CD4-positive, alpha-beta T cell treated with Interleukin-6 for 4 hours (primary cell): ENCODE results near the gene MIDN.

Experiments
- DNase-seq: peaks from one replicate; pipeline ENCODE4 v3.0.0-alpha.2; 2020; ENCODE audit warnings: mixed read lengths

Gene MIDN

DNA sequence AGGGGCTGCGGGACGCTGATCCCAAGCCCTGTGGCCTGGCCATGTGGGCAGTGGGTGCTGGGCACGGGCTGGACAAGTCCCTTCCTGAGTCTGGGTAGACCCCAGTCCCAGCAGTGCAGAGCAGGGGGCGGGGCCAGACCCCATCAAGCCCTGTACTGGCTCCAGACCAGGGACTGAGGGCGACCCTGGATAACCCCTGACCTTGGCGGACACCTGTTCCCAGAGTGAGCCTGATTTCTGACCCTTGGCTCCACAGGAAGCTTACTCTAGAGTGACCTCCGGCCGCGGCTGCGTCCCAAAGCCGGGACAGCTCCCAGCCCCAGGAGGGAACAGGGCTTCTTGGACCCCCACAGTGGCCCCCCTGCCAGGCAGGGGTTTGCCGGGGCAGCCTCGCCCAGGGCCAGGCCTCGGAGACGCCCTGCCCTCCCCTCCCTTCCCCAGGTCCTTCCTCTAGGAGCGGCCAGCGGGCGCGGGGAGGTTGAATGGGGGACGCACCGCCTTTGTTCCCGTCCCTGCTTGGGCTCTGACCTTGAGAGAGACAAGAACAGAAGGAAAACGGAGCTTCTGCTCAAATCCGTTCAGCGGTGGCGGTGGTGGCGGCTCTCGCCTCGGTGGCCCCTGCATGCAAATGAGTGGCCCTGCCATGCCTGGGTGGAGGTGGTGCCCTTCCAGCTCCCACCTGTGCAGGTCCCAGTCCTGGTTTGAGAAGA is 35.0 kb downstream of the MIDN start:
- no peak for DNase-seq

DNA sequence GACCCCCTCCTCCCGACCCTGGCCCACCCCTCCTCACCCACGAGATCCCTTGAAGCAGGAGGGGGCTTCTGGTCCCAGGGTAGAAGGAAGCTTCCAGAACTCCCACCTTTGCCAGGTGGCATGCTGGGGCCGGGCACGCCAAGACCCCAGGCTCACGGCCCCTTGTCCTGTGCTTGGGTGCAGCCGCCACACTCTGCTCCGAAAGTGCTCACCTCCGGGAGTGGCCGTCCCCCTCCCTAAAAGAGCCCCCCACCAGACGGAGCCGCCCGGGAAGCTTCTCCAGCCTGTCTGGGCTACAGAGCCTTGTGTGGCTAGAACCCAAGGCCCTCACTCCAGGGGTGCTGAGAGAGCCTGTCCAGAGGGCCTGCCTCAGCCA is 35.5 kb downstream of the MIDN start:
- no peak for DNase-seq

DNA sequence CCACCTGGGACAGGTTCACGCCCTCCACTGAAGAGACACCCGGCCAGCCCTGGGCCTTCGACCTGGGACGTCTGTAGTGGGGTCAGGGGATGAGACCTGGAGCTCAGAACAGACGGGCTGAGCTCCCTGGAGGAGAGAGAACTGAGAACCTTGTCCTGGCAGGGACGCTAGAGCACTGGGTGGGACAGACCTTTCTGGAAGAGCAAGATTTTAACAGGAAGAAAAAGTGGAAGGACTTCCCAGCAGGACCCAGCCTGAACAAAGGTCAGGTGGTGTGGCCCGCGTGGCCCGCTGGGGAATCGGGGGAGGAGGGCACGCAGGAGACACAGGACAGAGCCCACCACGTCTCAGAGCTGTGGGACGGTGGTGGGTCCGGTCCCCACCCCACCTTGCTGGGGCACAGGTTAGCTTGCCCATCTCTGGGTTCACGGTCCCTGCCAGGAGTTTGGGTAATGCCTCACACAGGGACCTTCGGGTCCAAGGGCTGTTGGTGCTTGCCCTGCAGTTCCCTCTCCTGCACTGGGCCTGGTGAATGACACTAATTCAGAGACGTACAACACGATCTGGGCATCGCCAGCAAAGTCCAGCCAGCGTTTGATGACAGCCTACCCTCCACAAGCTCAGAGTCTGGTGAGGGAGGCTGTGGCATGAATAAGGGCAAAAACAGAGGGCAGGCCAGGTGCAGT is 36.1 kb downstream of the MIDN start:
- DNase-seq, result no peak

DNA sequence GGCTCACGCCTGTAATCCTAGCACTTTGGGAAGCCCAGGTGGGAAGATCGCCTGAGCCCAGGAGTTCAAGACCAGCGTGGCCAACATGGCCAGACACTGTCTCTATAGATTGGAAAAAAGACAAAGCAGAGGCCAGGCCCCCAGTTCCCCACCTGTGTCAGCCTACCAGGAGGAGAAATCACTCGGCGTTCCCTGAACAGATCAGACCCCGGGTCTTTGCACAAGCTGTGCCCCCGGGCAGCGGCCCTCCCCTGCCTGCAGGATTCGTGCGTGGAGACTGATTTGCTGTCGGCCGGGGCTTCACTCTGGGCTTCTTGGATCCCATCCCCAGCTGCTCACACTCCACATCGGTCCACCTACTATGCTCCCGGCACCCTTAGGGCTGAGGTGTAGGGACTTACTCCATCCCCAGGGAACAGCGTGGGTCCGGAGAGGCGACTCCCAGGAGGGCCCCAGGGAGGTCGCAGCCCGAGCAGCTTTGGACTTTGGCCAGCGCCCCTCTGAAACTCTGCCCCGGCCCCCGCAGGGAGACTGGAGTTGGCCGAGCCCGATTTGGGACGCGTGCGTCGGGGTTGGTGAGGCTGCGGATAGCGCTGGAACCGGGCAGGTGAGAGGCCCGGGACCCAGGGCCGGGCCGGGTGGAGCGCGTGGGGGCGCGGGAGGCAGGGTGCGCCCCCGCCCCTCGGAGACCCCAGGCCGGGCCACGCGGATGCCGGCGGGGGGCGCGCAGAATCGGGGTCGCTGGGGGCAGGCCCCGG is 36.8 kb downstream of the MIDN start:
- DNase-seq, result no peak

DNA sequence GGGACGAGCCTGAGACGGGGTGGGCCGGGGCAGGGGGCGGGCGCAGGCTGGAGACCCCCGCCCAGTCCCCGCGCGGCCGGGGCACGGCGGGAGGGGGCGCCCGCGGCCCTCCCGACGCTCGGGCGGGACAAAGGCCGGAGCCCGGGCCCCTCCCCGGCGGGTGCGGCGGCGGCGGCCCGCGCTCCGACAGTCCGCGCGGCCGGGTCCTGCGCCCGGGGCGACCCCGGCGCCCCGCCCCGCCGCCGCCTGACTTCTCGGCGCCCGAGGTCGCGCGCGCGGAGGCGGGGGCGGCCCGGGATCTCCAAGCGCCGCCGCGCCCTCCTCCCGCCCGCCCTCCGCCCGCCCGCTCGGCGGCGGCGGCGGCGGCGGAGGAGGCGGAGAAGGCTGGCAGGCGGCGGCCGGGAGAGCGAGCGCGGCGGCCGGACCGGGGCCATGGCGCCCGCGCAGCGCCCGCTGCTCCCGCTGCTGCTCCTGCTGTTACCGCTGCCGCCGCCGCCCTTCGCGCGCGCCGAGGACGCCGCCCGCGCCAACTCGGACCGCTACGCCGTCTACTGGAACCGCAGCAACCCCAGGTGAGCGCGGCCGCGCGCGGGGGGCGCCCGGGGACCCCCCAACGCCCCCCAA is 37.5 kb downstream of the MIDN start, which contains the start of gene EFNA2:
Gene EFNA2, plus strand, starts transcription at position 137 of the 624 bp plus-strand sequence. Its CDS starts 296 bp downstream, at position 433.
- DNase-seq, result no peak

DNA sequence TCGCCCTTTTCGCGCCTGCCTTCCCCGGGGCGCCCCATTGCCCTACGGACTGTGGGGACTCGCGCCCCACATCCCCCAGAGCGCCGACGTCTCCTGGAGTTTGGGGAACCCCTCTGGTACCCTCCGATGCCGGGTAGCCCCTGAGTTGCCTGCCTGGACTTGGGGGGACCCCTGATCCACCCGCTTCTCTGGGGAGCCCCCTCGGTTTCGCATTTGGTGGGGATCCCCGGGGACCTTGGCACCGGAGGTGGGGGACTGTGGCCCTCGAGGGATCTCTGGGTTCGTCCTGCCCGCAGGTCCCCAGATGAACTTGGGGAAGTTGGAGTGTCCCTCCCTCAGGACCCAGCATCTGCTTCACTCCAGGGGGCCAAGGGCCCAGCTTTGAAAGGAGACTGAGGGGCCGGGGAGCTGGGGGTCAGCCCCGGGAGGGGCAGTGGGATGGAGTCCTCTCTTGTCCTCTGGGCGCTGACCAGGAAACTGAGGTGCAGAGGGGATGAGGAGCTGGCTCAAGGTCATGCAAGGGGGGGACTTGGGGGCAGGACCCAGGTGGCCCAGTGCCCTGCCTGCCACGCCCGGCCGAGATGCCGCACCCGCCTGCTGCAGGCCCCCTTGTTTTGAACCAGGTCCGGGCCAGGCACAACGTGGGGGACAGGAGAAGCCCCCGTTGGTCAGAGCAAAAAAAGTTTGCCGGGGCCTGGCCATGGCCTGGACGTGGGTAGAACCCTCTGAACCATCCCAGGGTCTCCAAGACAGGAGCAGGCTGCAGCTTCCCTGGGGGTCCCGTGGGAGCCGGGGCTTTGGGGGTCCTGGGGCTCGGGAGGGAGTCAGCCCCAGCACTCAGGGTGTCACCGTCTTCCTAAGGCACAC is 38.3 kb downstream of the MIDN start:
- no peak for DNase-seq

DNA sequence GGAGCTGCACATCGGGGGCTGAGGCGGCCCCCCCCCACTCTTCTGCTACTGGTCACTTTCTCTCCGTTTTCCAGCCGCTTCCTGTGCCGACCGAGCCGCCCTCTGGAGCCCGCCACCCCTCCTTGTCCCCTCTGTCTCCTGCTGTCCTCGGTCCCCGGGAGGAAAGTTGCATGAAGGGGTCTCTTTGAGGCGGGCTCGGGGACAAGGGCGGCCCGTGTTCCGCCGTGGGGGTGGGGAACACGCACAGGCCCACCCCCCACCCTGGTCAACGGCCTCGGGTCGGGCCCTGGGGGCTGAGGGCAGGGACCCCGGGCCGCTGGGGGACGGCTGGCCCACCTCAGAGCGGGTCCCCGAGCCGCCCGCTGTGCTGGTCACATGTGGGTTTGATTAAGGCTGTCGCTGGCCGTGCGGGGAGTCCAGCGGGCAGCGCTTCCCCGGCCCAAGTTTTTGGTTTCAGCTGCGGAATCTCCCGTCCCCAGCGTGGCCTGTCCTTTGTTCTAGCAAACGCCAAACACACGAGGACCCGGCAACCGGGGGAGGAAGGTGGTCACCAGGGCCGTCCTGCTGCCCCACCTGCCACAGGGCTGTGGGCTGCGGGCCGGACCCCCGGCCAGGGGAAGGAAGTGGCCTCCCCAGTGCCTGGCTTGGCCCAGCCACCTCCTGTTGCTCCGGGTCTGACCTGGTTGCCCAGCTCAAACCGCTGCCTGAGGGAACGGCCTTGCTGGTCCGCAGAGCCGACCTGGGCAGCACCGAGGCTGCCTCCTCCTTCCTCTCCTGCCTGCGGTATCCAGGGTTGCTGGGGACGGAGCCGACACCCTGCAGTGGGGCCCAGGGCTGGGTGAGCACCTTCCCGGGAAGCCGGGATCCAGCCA is 39.2 kb downstream of the MIDN start:
- no peak for DNase-seq

DNA sequence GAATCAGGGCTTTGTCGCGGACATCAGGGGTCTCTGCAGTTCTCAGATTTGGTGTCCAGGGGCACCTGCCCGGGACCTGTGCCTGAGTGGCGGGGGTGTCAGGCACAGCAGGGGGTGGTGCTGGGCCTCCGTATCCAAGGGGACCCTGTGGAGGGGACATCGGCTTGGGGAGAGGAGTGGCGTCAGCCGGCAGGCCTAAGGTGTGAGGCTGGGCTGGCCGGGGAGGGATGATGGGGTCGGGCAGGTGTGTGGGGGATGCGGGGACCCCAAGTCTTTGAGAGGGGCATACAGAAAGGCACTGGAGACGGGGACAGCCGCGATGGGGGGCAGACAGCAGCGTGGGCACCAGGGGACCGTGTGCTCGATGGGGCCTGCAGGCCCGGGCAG is 39.8 kb downstream of the MIDN start:
- DNase-seq, result no peak

DNA sequence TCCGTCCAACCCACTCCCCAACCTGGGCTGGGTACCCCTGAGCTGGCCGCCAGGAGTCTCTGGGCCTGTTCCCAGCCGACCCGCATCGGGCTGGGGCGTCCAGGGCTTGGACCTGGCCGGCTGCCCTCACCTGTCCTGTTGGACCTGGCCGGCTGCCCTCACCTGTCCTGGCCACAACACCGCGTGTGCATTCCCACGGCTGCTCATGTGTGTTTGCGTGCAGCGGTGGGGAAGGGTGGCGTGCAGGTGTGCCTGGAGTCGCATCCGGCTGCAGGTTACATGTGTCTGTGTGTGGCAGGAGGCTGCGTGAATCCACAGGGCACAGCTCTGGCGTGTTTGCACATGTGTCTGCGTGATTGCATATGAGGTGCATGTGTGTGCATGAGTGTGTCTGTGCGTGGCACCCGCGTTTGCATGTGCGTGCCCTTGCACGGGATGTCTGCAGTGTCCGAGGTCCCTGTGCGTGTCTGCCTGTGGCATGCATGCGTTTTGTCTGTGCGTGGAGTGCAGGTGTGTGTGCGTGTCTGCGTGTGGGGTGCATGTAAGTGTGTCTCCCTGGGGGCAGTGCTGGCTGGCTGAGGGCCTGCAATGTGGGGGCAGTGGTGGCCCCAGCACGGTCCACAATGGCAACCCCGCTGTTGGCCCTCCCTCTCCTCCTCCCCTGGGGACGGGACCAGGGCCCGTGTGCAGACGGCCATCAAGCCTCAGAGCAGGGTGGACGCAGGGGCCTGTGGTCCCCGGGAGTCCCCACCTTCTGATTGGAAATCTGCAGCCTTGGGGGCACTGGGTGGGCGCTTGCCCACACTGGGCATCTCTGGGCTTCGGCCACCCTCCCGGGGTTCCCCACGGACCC is 40.7 kb downstream of the MIDN start:
- DNase-seq, result no peak

DNA sequence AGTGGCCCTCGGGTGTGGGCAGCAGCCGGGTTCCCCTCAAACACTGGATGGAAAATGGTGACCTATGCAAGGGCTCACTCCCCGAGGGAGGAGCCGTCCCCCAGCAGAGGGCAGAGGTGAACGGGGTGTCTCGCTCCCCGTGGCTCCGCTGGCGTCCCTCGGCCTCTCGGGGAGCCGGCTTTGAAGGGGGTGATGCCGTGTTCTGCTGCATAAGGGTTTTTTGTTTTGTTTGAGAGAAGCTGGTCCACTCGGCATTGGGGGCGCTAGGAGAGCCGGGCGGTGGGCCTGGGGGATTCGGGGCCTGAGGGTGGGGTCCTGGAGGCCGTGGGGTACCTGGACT is 41.3 kb downstream of the MIDN start:
- DNase-seq, result no peak

DNA sequence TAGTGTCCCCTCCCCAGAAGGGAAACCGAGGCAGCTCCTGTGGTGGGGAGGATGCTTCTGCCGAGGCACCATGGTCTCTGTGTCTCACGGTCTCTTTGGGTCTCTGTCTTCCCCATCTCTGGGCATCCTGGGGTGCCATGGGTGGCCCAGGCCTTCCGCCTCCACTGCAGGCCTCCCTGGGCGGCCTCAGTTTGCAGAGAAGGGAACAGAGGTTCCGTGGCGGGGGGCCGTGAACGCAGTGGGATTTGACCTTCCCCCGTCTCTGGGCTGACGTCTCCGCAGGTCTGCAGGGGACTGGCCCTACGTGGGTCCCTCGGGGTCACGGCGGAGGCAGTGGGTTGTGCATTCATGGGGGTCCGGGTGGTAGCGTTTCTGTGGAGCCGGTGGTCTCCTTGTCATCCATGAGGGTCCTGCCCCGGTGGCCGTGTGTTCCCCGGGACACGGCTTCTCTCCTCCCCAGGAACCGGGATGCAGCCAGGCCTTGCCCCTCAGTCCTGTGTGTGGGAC is 41.9 kb downstream of the MIDN start:
- DNase-seq, result no peak

DNA sequence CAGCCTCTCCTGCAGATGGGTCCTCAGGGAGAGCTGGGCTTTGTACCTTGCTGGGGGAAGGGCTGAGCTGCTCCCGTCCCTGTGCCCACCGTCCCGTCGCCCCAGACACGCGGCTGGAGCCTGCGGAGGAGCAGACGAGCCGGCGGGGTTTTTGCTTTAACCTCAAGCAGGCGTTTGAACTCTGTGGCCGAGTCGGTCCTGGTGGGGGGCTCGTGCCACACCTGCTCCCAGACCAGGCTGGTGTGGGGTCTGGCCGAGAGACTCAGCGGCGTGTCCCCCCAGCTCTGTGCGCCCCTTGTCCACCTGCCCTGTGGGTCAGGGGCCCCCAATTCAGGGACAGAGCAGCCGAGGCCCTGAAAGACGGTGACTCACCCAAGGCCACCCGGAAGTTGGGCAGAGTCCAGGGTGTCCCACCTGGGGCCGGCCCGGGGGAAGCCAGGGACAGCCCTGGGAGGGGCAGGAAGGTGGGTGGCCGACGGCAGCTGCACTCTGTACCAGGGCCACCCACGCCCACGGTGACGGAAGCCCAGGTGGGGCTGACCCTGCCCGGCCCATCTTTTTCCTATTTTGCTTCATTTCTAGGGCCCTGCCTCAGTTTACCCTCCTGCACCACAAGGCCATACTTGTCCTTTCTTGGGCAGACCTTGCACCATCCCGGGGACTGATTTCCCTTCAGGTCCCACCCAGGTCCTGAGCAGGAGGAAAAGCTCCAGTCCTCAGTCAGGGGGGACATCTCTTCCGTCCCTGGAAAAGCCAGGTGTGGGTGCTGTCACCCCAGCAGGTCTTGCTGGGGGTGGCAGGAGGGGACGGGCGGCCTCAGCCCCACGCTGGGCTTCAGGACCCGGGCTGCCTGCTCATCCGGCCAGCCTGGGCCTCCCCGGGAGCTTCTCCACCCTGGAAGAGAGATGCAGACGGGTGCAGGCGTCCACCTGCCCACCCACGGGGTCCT is 42.6 kb downstream of the MIDN start:
- no peak for DNase-seq

DNA sequence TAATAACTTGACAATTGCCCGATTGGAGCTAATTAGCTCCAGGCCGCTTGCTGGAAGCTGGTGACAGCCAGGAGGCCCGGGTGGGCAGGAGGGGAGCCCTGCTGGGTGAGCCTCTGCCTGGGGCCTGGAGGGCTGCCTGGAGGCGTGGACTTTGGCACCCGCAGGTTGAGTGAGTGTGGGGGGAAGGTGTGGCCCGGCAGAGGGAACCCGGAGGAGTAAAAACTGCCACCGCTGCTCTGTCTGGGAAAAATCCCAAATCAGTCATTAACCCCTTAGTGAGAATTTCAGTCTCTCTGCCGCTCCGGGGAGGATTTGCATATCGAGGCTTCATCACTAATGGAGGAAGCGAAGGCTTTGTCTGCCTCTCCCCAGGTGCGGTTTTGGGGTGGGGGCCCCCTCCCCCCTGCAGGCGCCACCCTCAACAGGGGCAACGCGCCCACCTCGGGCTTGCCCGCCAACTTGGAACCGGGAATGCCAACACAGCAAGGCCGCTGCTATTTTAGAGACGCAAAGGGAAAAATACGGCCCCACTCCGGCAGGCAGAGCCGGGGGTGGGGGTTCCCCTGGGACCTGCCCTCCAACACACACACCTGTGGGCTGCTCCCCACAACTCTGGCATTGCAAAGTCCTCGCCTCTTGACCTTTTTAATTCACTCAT is 43.5 kb downstream of the MIDN start:
- DNase-seq, result no peak

DNA sequence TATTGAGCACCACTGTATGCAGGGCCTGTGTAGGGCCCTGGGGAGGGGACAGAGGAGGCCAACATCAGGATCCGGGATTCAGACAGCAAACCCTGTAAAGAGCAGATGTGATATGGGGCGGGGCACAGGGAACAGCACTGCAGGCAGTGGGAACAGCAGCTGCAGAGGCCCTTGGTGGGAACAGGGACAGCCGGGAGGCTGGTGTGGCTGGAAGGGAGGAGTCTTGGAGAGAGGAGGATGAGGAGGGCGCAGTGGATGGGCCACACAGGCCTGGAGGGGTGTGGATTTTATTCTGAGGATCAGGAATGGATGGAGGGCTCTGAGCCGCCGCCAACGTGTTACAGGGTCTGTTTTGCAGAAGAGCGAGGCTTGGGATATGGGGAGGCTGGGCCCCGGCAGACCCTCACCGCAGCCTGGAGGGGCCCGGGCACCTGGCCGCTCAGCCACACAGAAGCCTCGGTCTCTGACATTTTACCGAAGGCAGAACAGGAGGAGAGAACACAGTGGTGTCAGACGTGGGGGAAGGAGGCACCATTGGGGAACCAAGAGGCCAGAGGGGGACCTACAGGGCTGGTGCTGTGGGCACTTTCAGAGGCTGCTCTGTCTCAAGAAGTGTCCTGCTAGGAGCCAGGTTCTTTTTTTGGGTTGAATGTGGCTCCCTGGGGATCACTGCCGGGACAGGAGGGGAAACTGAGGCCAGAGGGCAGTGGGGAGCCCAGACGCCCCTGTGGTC is 44.2 kb downstream of the MIDN start:
- DNase-seq, result no peak

DNA sequence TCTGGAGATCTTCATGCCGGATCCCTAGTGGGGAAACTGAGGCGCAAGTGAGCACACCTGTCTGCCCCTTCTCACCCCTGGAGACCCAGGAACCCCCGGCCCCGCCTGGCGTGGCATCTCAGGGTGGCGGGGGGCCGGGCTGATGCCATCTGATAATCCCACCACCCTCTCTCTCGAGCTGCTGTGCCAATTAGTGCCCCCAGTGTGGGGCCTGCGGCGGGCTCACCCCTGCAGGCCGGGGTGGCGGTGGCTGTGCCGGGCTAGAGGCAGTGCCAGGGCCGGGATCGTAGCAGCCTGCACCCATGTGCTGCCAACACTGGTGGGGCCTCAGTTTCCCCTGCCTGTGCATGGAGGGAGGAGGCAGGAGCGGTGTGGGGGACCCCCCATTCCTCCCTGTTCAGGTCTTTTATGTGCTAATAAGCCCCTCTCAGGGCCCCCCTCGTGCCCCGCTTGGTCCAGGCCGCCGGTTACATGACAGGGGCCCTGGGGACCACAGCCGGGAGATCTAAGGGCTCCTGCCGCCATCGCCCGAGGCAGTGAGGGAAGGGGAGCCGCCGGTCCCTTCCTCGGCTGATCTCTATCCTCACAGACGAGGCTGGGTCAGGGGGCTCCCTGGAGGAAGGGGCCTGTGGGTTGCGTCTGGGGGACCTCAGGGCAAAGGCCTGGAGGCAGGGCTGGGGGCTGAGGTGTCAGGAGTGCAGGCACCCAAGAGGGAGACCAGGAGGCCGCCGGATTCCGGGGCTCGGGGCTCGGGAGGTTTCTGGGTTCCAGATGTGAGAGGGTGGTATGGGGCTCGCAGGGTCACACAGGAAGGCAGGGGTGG is 45.6 kb downstream of the MIDN start:
- no peak for DNase-seq

DNA sequence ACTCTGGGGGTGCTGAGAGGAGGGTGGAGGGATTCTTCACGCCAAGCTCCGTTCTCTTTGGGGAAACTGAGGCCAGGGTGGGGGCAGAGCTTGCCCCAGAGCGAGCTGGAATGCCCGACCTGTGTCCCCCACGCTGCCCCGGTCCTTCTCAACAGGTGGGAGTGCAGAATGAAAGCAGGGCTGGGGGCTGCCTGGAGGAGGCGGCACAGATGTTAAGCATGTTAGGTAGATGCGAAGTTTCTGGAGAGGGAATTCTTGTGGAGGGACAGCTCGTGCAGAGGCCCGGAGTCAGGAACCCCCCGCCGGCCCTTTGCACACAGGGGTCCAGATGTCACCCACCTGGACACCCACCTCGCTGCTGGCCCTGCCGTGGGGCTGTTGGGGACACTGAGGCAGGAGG is 46.3 kb downstream of the MIDN start:
- DNase-seq, result no peak
